Upper lobe of right lung (tissue), 1 donor: ENCODE measurements around the gene HDAC9. TPM values are rescaled to one million over a fixed set of nuclear protein-coding genes. Genes with fewer than 3 reads are reported as not detected.

Experiments
- ATAC-seq: fragments of 200-7000 bp; cut with Tn5 transposase; one replicate; pipeline ENCODE4 v1.9.1; 2020; ENCODE audit warnings: mild to moderate bottlenecking, moderate library complexity
- DNase-seq: peaks from one replicate; pipeline ENCODE4 v3.0.0-alpha.2; 2020
- H3K27ac ChIP-seq: fragments of 200-600 bp; one replicate; pipeline ENCODE4 v1.8.0; 2022
- H3K27me3 ChIP-seq: fragments of 200-600 bp; one replicate; pipeline ENCODE4 v1.8.0; 2022; ENCODE audit warnings: mild to moderate bottlenecking
- H3K36me3 ChIP-seq: fragments of 200-600 bp; one replicate; pipeline ENCODE4 v1.8.0; 2022
- H3K4me1 ChIP-seq: fragments of 200-600 bp; one replicate; pipeline ENCODE4 v1.8.0; 2022
- H3K4me3 ChIP-seq: fragments of 200-600 bp; one replicate; pipeline ENCODE4 v1.8.0; 2022; ENCODE audit warnings: mild to moderate bottlenecking
- H3K9me3 ChIP-seq: fragments of 200-600 bp; one replicate; pipeline ENCODE4 v1.8.0; 2022
- intact Hi-C: fragments of 100-400 bp; cut with DNase I; formaldehyde crosslinking; loops from one replicate; pipeline ENCODE4 v1.11.0; 2022
- total RNA-seq: library from RNA; stranded (reverse); fragmentation: NEBNext Ultra II Directional; extraction: Animal tissue kit (Norgen Biotek cat#: 25700); gene quantifications from one replicate; pipeline ENCODE4 v1.2.1, GENCODE V29; 2021
- TF ChIP-seq, protein P1 (sequence below): fragments of 200-600 bp; IDR thresholded peaks from one replicate; pipeline ENCODE4 v1.8.0; 2022; ENCODE audit warnings: antibody characterized with exemption
- donor health status: DM: no; HTN: yes; CAD: no; lungs with severe emphysema.

The HDAC9 gene
- total RNA-seq, 1 donor from 2014 or later = 52.4 TPM

DNA sequence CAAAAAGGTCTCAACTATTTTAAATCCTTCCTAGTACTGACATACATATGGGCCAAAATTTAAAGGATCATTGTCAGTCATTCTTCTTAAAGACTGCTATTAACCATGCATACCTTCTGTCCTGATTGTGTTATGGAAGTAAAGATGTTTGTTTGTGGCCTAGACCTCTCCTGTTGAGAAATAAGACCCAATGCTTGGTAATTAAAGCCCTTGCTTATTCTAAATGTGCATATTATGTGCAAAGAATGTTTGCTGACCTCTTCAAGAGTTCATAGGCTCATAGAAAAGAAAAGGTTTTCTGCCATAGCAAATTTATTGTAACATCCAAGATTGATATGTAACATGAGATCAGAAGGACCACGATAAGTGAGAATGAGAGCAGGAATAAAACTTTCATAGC is 476.3 kb downstream of the HDAC9 start:
- Histone ChIP-seq H3K4me3 (no peak overlapping the region), H3K36me3 (no peaks in the 10 kb centered on the region), H3K27me3 (no peaks in the 10 kb centered on the region), H3K27ac (no peak overlapping the region), H3K4me1 (no peaks in the 10 kb centered on the region), H3K9me3 (no peaks in the 10 kb centered on the region)
- ATAC-seq = no peak
- TF ChIP-seq, protein P1, sequence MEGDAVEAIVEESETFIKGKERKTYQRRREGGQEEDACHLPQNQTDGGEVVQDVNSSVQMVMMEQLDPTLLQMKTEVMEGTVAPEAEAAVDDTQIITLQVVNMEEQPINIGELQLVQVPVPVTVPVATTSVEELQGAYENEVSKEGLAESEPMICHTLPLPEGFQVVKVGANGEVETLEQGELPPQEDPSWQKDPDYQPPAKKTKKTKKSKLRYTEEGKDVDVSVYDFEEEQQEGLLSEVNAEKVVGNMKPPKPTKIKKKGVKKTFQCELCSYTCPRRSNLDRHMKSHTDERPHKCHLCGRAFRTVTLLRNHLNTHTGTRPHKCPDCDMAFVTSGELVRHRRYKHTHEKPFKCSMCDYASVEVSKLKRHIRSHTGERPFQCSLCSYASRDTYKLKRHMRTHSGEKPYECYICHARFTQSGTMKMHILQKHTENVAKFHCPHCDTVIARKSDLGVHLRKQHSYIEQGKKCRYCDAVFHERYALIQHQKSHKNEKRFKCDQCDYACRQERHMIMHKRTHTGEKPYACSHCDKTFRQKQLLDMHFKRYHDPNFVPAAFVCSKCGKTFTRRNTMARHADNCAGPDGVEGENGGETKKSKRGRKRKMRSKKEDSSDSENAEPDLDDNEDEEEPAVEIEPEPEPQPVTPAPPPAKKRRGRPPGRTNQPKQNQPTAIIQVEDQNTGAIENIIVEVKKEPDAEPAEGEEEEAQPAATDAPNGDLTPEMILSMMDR = no peak
- intact Hi-C loops = no loop called here
- no peak for DNase-seq

GRCh38 chr7:18974803-18975202 is 479.3 kb downstream of the HDAC9 start:
- Histone ChIP-seq H3K4me3 (no peak overlapping the region), H3K27me3 (no peaks in the 10 kb centered on the region), H3K27ac (no peak overlapping the region), H3K36me3 (no peaks in the 10 kb centered on the region), H3K9me3 (no peaks in the 10 kb centered on the region), H3K4me1 (no peaks in the 10 kb centered on the region)
- ATAC-seq (no peak), DNase-seq (no peak)
- TF ChIP-seq, protein P1 = no peak
- intact Hi-C loops = no loop called here

- no peaks in the 10 kb centered on the region for H3K4me1 ChIP-seq
- no peaks in the 10 kb centered on the region for H3K9me3 ChIP-seq
- intact Hi-C loops = no loop called here
- H3K36me3 ChIP-seq = no peaks in the 10 kb centered on the region
- DNase-seq = no peak
- no peak overlapping the region for H3K4me3 ChIP-seq
- H3K27me3 ChIP-seq = no peaks in the 10 kb centered on the region
- ATAC-seq = no peak
- no peak overlapping the region for H3K27ac ChIP-seq
- TF ChIP-seq, protein P1 = no peak
These were observed 479.7 kb downstream of the HDAC9 start for GRCh38 chr7:18975276-18975675.

DNA sequence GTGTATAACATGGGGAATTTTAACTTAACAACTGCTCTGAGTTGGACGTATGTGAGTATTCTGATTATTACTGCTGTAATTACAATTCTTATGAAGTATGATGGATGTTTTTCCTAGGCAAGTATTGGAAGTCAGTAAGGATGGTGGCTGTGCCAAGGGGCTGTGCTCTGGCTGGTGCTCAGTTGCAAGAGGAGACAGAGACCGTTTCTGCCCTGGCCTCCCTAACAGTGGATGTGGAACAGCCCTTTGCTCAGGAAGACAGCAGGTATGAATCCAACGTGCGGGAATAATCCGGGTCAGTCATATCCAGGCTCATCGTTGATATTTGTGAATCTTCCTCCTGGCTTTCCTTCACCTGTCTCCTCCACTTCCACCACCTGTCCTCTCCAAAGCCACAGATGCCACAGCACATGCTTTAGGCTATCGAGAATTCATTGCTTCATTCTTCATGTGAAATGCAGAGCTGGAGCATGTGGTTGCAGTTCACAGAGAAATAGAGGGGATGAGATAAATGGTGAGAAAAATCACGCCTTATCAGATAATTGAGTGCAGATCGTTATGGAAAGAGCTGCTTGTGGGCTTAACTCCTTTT is 480.2 kb downstream of the HDAC9 start:
- Histone ChIP-seq H3K9me3 (no peaks in the 10 kb centered on the region), H3K36me3 (no peaks in the 10 kb centered on the region), H3K4me3 (no peak overlapping the region), H3K27ac (no peak overlapping the region), H3K27me3 (no peaks in the 10 kb centered on the region), H3K4me1 (no peaks in the 10 kb centered on the region)
- DNase-seq (no peak), ATAC-seq (no peak)
- intact Hi-C loops = no loop called here
- TF ChIP-seq, protein P1 = no peak

- Histone ChIP-seq H3K27ac (no peak overlapping the region), H3K36me3 (no peaks in the 10 kb centered on the region), H3K4me3 (no peak overlapping the region), H3K4me1 (no peaks in the 10 kb centered on the region), H3K9me3 (no peaks in the 10 kb centered on the region), H3K27me3 (no peaks in the 10 kb centered on the region)
- DNase-seq (no peak), ATAC-seq (no peak)
- TF ChIP-seq, protein P1 = no peak
- intact Hi-C loops = no loop called here
These were observed 481.3 kb downstream of the HDAC9 start for GRCh38 chr7:18976715-18977471.
